ENCODE measurements around the gene AAK1. TPM values are rescaled to one million over a fixed set of nuclear protein-coding genes. Genes with fewer than 3 reads are reported as not detected.

Gene AAK1
- total and polyA plus RNA-seq, 8 donors: 12.9 to 115 (median 66.8) TPM

Small RNAs within 50 kb of the gene (small RNA-seq; reads per million reads assigned to genes)
- 0 reads per million in 4 donors for gene RN7SL604P
- 0 reads per million in 4 donors for gene SNORA36C

Other genes starting within 250 kb of the AAK1 start
- 10 to 100 TPM; 14.7 to 41.9 (median 22.2) TPM for gene NFU1, start 206.3 kb downstream of the AAK1 start, total RNA-seq
- gene NFU1, start 206.3 kb downstream of the AAK1 start, polyA plus RNA-seq: 10 to 100 TPM; 51.9 to 62.7 (median 56.3) TPM
- 100 to 1,000 TPM in 2 of 5 donors, 10 to 100 TPM in 3; 40.8 to 193 (median 58.4) TPM for gene ANXA4, start 98.4 kb upstream of the AAK1 start, total RNA-seq
- 100 to 1,000 TPM in 1 of 3 donors, 10 to 100 TPM in 2; 67.3 to 113 (median 94.3) TPM for gene ANXA4, start 98.4 kb upstream of the AAK1 start, polyA plus RNA-seq
- 10 to 100 TPM in 2 of 5 donors, 1 to 10 TPM in 3; 1.2 to 23.1 (median 4.9) TPM for gene GMCL1, start 185.9 kb upstream of the AAK1 start, total RNA-seq
- gene GMCL1, start 185.9 kb upstream of the AAK1 start, polyA plus RNA-seq: 1 to 10 TPM; 4.7 to 7.9 (median 7.0) TPM

Measured in stomach (tissue), 8 donors.